Measurements from ENCODE around the gene GLRB.

The GLRB gene

GRCh38 chr4:157141976-157142375 is 66.0 kb downstream of the GLRB start:
- TF ChIP-seq CTCF (IDR thresholded peaks at IDR 0.05) = no peak

GRCh38 chr4:157143369-157143768 is 67.4 kb downstream of the GLRB start:
- no peak for TF ChIP-seq CTCF (IDR thresholded peaks at IDR 0.05)

- TF ChIP-seq CTCF (IDR thresholded peaks at IDR 0.05) = no peak
These were observed 75.8 kb downstream of the GLRB start for GRCh38 chr4:157151711-157152110.

- TF ChIP-seq CTCF (IDR thresholded peaks at IDR 0.05) = no peak
These were observed 90.1 kb downstream of the GLRB start for GRCh38 chr4:157165935-157166610.

- no peak for TF ChIP-seq CTCF (IDR thresholded peaks at IDR 0.05)
These were observed 94.4 kb downstream of the GLRB start for GRCh38 chr4:157170321-157170720.

GRCh38 chr4:157172011-157172410 is 96.1 kb downstream of the GLRB start:
- TF ChIP-seq CTCF (IDR thresholded peaks at IDR 0.05) = 0 out of 2 replicates have a peak, but pooled peaks have one; percentile 19

- no peak for TF ChIP-seq CTCF (IDR thresholded peaks at IDR 0.05)
These were observed 108.3 kb downstream of the GLRB start for GRCh38 chr4:157184300-157184699.

GRCh38 chr4:157185363-157185762 is 109.4 kb downstream of the GLRB start:
- TF ChIP-seq CTCF (IDR thresholded peaks at IDR 0.05) = no peak
